ENCODE data around the gene SASH3.
A peak's percentile ranks its signal among the peaks of the same experiment; 100 is the strongest.
"Not testable (repeated sequence)": the region's sequence is repeated elsewhere in the genome, so short reads cannot be mapped to it uniquely, and the experiment has no call there.

SASH3 gene

GRCh38 chrX:129779747-129780146, at the start of gene SASH3:
TSS of gene SASH3 (plus strand) at chrX:129779949. CDS start at chrX:129780098, 149 bp downstream.
- peak in 1 of 2 donors; percentile 34 for DNase-seq (ENCODE audit: low read depth in 2 of 2)

- DNase-seq (ENCODE audit: low read depth in 2 of 2) = no peak
These were observed 48.5 kb upstream of the SASH3 start for GRCh38 chrX:129731228-129731627.

- DNase-seq (ENCODE audit: low read depth in 2 of 2) = no peak
These were observed 46.9 kb upstream of the SASH3 start for GRCh38 chrX:129732857-129733256.

- no peak for DNase-seq (ENCODE audit: low read depth in 2 of 2)
These were observed 46.4 kb upstream of the SASH3 start for GRCh38 chrX:129733335-129733734.

GRCh38 chrX:129736491-129736890, 43.3 kb upstream of the SASH3 start:
- no peak for DNase-seq (ENCODE audit: low read depth in 2 of 2)

GRCh38 chrX:129737916-129738315, 41.8 kb upstream of the SASH3 start:
- no peak for DNase-seq (ENCODE audit: low read depth in 2 of 2)

GRCh38 chrX:129738466-129739308, 41.1 kb upstream of the SASH3 start, which contains the start of gene XPNPEP2:
TSS of gene XPNPEP2 (plus strand) at chrX:129738979. CDS start at chrX:129739214, 235 bp downstream.
- no peak for DNase-seq (ENCODE audit: low read depth in 2 of 2)

GRCh38 chrX:129739578-129739977, 40.2 kb upstream of the SASH3 start:
- no peak for DNase-seq (ENCODE audit: low read depth in 2 of 2)

- DNase-seq (ENCODE audit: low read depth in 2 of 2) = no peak
These were observed 37.6 kb upstream of the SASH3 start for GRCh38 chrX:129741880-129742758.

- DNase-seq (ENCODE audit: low read depth in 2 of 2) = not testable (repeated sequence)
These were observed 37.0 kb upstream of the SASH3 start for GRCh38 chrX:129742759-129743152.

GRCh38 chrX:129743821-129744220, 35.9 kb upstream of the SASH3 start:
- DNase-seq (ENCODE audit: low read depth in 2 of 2) = no peak

GRCh38 chrX:129744861-129745321, 34.9 kb upstream of the SASH3 start:
- DNase-seq (ENCODE audit: low read depth in 2 of 2) = no peak

- no peak for DNase-seq (ENCODE audit: low read depth in 2 of 2)
These were observed 32.9 kb upstream of the SASH3 start for GRCh38 chrX:129746557-129747470.

GRCh38 chrX:129747533-129747932, 32.2 kb upstream of the SASH3 start:
- DNase-seq (ENCODE audit: low read depth in 2 of 2) = no peak

GRCh38 chrX:129748305-129748704, 31.4 kb upstream of the SASH3 start:
- no peak for DNase-seq (ENCODE audit: low read depth in 2 of 2)

- no peak for DNase-seq (ENCODE audit: low read depth in 2 of 2)
These were observed 30.7 kb upstream of the SASH3 start for GRCh38 chrX:129749069-129749468.

- no peak for DNase-seq (ENCODE audit: low read depth in 2 of 2)
These were observed 28.8 kb upstream of the SASH3 start for GRCh38 chrX:129750971-129751370.

GRCh38 chrX:129754056-129755024, 25.4 kb upstream of the SASH3 start:
- DNase-seq (ENCODE audit: low read depth in 2 of 2) = no peak

GRCh38 chrX:129755779-129756650, 23.7 kb upstream of the SASH3 start:
- DNase-seq (ENCODE audit: low read depth in 2 of 2) = no peak
